Vagina (tissue), 2 donors: ENCODE results near the gene MYEOV. TPM values are rescaled to one million over a fixed set of nuclear protein-coding genes. Genes with fewer than 3 reads are reported as not detected.

Source experiments
- DNase-seq, 2 donors: peaks; one replicate each; pipeline ENCODE4 v3.0.0-alpha.2; 2017; ENCODE audit errors: extremely low spot score in 2 of 2
- H3K27ac ChIP-seq: fragments of 200-600 bp; sonication (generic); one replicate; pipeline ENCODE4 v1.5.1; 2019
- H3K27me3 ChIP-seq: fragments of 200-600 bp; sonication (generic); one replicate; pipeline ENCODE4 v1.5.1; 2019
- H3K36me3 ChIP-seq, 2 donors: fragments of 200-600 bp; sonication (generic); one replicate each; pipeline ENCODE4 v1.5.1; 2017 to 2019
- H3K4me1 ChIP-seq: fragments of 200-600 bp; sonication (generic); one replicate; pipeline ENCODE4 v1.5.1; 2019
- H3K4me3 ChIP-seq, 2 donors: fragments of 200-600 bp; sonication (generic); 1 replicate in 1 of 2; 2 replicates in 1 of 2; pipeline ENCODE4 v1.5.1; 2016 to 2019
- H3K9me3 ChIP-seq: fragments of 200-600 bp; sonication (generic); one replicate; pipeline ENCODE4 v1.5.1; 2019
- POLR2A ChIP-seq, 2 donors: fragments of 450-650 bp; IDR thresholded peaks; one replicate each; pipeline ENCODE4 v1.6.1; 2017; ENCODE audit warnings: antibody characterized with exemption in 2 of 2, mild to moderate bottlenecking in 2 of 2, moderate library complexity in 2 of 2
- POLR2AphosphoS5 ChIP-seq, 2 donors: sonication (generic); formaldehyde crosslinking; IDR thresholded peaks; one replicate each; pipeline ENCODE4 v1.9.0; 2017; ENCODE audit warnings: antibody characterized with exemption in 2 of 2, mild to moderate bottlenecking in 2 of 2, low read depth in 1 of 2; ENCODE audit not compliant: insufficient read depth in 1 of 2
- intact Hi-C: fragments of 100-400 bp; cut with DNase I; formaldehyde crosslinking; loops from one replicate; pipeline ENCODE4 v1.15.1; 2023
- total RNA-seq: library from RNA; depleted of rRNA; stranded (reverse); fragments of >200 nt; gene quantifications from one replicate; pipeline ENCODE4 v1.2.3, GENCODE V29; 2016
- TF ChIP-seq, protein P1 (sequence below), 3 experiments: fragments of 450-650 bp in 2 of 3; fragments of 200-600 bp in 1 of 3; sonication (generic) in 1 of 3; IDR thresholded peaks; one replicate each; pipeline ENCODE4 v1.5.1; 2017 to 2019; ENCODE audit warnings: antibody characterized with exemption in 3 of 3, mild to moderate bottlenecking in 2 of 3, moderate library complexity in 2 of 3

Gene MYEOV
- total RNA-seq, 1 donor from 2014 or later: 13.3 TPM

DNA sequence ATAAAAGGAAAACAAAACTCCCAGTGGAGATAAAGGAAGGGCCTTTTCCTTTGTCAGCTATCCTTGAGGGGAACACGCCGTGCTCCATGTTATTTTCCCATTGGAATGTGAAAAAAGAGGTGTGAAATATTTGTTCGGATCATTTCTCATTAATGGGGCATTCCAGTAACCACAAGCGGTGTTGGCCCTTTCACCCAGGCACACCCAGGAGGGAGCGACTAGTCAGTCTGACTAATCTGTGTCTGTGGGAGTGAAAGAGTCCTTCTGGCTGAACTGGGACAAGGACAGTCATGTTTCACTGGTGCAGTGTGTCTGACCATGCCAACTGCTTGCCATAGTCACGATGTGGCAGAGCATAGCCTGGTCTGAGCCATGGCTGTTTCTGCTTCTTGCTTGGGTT is 13.0 kb upstream of the MYEOV start:
- intact Hi-C loops: no loop called here
- Histone ChIP-seq H3K4me3 (no peak overlapping the region), H3K4me1 (peaks cover 15% of the 10 kb centered on the region), H3K27ac (no peak overlapping the region), H3K27me3 (no peaks in the 10 kb centered on the region), H3K36me3 (no peaks in the 10 kb centered on the region), H3K9me3 (no peaks in the 10 kb centered on the region)
- TF ChIP-seq, protein P1, sequence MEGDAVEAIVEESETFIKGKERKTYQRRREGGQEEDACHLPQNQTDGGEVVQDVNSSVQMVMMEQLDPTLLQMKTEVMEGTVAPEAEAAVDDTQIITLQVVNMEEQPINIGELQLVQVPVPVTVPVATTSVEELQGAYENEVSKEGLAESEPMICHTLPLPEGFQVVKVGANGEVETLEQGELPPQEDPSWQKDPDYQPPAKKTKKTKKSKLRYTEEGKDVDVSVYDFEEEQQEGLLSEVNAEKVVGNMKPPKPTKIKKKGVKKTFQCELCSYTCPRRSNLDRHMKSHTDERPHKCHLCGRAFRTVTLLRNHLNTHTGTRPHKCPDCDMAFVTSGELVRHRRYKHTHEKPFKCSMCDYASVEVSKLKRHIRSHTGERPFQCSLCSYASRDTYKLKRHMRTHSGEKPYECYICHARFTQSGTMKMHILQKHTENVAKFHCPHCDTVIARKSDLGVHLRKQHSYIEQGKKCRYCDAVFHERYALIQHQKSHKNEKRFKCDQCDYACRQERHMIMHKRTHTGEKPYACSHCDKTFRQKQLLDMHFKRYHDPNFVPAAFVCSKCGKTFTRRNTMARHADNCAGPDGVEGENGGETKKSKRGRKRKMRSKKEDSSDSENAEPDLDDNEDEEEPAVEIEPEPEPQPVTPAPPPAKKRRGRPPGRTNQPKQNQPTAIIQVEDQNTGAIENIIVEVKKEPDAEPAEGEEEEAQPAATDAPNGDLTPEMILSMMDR (IDR thresholded peaks at IDR 0.05): no peak
- TF ChIP-seq POLR2A (IDR thresholded peaks at IDR 0.05): no peak
- no peak for TF ChIP-seq POLR2AphosphoS5 (IDR thresholded peaks at IDR 0.05; ENCODE audit: insufficient read depth in 1 of 2, low read depth in 1 of 2)
- no peak for DNase-seq

DNA sequence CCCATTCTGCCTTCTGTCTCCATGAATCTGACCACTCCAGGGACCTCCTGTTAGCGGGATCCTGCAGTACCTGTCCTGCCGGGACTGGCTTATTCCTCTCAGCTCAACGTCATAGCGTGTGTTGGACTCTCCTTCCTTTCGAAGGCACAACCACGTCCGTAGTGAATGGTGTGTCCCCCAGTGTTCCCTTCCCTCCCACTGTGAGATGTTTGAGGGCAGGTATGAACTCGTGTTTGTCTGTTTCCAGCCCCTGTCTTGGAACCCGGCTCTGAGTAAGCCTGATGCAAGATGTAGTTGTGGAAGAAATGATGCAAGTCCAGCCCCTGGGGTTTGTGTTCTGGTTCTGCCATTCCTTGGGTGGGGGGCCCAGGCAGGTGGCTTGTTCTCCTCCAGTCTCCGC is 10.5 kb upstream of the MYEOV start:
- H3K4me3 ChIP-seq: no peak overlapping the region
- TF ChIP-seq, protein P1 (IDR thresholded peaks at IDR 0.05): no peak
- no peak for TF ChIP-seq POLR2AphosphoS5 (IDR thresholded peaks at IDR 0.05; ENCODE audit: insufficient read depth in 1 of 2, low read depth in 1 of 2)
- TF ChIP-seq POLR2A (IDR thresholded peaks at IDR 0.05): no peak
- no peaks in the 10 kb centered on the region for H3K9me3 ChIP-seq
- H3K4me1 ChIP-seq: peaks cover 6% of the 10 kb centered on the region
- H3K27me3 ChIP-seq: no peaks in the 10 kb centered on the region
- no peaks in the 10 kb centered on the region for H3K36me3 ChIP-seq
- intact Hi-C loops: no loop called here
- no peak for DNase-seq
- no peak overlapping the region for H3K27ac ChIP-seq

DNA sequence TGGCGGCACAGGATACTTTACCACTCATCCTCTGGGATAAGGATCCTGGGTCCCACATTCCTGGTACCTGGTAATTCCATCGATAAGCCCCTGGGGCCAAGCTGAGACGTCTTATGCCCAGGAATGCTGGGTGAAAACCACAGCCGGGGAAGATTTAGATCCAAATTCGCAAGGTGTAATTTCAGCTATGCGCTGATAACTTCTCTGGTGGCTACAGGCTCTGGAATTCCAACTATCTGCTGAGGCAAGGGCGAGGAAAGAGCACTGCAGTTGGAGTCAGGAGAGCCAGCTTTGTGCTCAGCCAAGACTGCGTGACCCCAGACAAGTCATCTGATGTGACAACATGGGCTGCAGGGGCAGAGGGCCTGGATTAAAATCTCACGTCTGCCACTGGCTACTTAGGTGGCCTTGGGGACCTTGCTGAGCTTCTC is 9.9 kb upstream of the MYEOV start:
- no peaks in the 10 kb centered on the region for H3K36me3 ChIP-seq
- no peak overlapping the region for H3K4me3 ChIP-seq
- peaks cover 5% of the 10 kb centered on the region for H3K4me1 ChIP-seq
- intact Hi-C loops: no loop called here
- H3K9me3 ChIP-seq: no peaks in the 10 kb centered on the region
- no peak for TF ChIP-seq POLR2AphosphoS5 (IDR thresholded peaks at IDR 0.05; ENCODE audit: insufficient read depth in 1 of 2, low read depth in 1 of 2)
- TF ChIP-seq, protein P1 (IDR thresholded peaks at IDR 0.05): no peak
- no peak for TF ChIP-seq POLR2A (IDR thresholded peaks at IDR 0.05)
- H3K27ac ChIP-seq: no peak overlapping the region
- no peak for DNase-seq
- no peaks in the 10 kb centered on the region for H3K27me3 ChIP-seq

DNA sequence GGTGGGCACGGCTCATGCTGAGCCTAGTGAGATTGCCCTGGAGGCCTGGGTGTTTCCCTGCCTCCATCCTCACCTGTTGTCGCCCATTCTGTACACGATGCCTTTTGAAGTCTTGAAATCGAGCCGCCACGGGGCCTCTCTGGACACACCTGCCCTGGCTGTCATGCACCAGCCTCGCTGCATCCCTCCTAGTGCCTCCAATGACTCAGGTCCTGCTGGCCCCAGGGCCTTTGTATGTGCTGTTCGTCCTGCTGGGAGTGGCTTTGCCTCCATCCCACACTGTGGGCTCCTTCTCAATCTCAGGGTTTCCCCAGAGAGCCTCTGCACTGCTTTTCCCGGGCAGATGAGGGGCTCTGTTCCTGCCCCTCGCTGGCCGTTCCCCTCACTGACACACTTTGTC is 8.9 kb upstream of the MYEOV start:
- Histone ChIP-seq H3K36me3 (no peaks in the 10 kb centered on the region), H3K27ac (no peak overlapping the region), H3K4me3 (no peak overlapping the region), H3K4me1 (peaks cover 3% of the 10 kb centered on the region), H3K27me3 (no peaks in the 10 kb centered on the region), H3K9me3 (no peaks in the 10 kb centered on the region)
- intact Hi-C loops: no loop called here
- no peak for DNase-seq
- TF ChIP-seq, protein P1 (IDR thresholded peaks at IDR 0.05): no peak
- TF ChIP-seq POLR2A (IDR thresholded peaks at IDR 0.05) (no peak), POLR2AphosphoS5 (IDR thresholded peaks at IDR 0.05; ENCODE audit: insufficient read depth in 1 of 2, low read depth in 1 of 2) (no peak)

DNA sequence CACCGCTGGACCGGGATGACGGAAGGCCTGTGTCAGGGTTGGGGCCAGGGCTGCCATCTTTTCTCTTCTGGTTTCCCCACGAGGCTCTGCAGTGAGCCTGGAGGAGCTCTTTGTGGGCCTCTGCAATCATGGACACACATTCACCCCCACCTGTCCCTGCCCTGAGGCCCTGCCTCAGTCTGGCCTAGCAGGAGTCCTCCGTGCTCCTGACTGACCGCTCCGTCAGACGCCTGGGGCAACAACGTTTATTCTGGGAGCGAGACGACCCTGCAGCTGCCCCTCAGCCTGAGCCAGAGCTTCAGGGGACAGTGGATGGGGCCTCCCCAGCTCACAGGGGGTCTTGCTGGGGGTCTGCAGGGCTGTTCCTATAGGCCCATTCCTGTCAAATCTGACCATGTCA is 8.2 kb upstream of the MYEOV start:
- Histone ChIP-seq H3K27ac (no peak overlapping the region), H3K4me1 (no peaks in the 10 kb centered on the region), H3K4me3 (no peak overlapping the region), H3K36me3 (no peaks in the 10 kb centered on the region), H3K9me3 (no peaks in the 10 kb centered on the region), H3K27me3 (no peaks in the 10 kb centered on the region)
- no peak for DNase-seq
- intact Hi-C loops: no loop called here
- no peak for TF ChIP-seq POLR2AphosphoS5 (IDR thresholded peaks at IDR 0.05; ENCODE audit: insufficient read depth in 1 of 2, low read depth in 1 of 2)
